Testis (tissue), 2 donors: Measurements from ENCODE around the gene MMAB.

Experiments used
- POLR2A ChIP-seq: fragments of 450-650 bp; IDR thresholded peaks from one replicate; pipeline ENCODE4 v1.6.1; 2017; ENCODE audit warnings: antibody characterized with exemption, mild to moderate bottlenecking, moderate library complexity
- TF ChIP-seq, protein P1 (sequence below), 3 experiments: fragments of 450-650 bp in 2 of 3; fragments of 200-600 bp in 1 of 3; sonication (generic) in 1 of 3; IDR thresholded peaks; one replicate each; pipeline ENCODE4 v1.5.1; 2016 to 2019; ENCODE audit warnings: antibody characterized with exemption in 3 of 3, mild to moderate bottlenecking in 2 of 3, moderate library complexity in 1 of 3

- TF ChIP-seq, protein P1, sequence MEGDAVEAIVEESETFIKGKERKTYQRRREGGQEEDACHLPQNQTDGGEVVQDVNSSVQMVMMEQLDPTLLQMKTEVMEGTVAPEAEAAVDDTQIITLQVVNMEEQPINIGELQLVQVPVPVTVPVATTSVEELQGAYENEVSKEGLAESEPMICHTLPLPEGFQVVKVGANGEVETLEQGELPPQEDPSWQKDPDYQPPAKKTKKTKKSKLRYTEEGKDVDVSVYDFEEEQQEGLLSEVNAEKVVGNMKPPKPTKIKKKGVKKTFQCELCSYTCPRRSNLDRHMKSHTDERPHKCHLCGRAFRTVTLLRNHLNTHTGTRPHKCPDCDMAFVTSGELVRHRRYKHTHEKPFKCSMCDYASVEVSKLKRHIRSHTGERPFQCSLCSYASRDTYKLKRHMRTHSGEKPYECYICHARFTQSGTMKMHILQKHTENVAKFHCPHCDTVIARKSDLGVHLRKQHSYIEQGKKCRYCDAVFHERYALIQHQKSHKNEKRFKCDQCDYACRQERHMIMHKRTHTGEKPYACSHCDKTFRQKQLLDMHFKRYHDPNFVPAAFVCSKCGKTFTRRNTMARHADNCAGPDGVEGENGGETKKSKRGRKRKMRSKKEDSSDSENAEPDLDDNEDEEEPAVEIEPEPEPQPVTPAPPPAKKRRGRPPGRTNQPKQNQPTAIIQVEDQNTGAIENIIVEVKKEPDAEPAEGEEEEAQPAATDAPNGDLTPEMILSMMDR (IDR thresholded peaks at IDR 0.05) = no peak
- no peak for TF ChIP-seq POLR2A
These were observed 7.0 kb upstream of the MMAB start for GRCh38 chr12:109580272-109580671.
